Mesodermal cell (in vitro differentiated cells): Measurements from ENCODE around the gene FADS6.
"Not testable (repeated sequence)": the region's sequence is repeated elsewhere in the genome, so short reads cannot be mapped to it uniquely, and the experiment has no call there.

Experiments
- H3K27ac ChIP-seq: 2 replicates; pipeline ENCODE4 v1.7.0; 2013; ENCODE audit warnings: mild to moderate bottlenecking, low read depth, low read length, moderate library complexity; ENCODE audit not compliant: severe bottlenecking
- H3K36me3 ChIP-seq: 2 replicates; pipeline ENCODE4 v1.7.1; 2013; ENCODE audit warnings: mild to moderate bottlenecking, low read length, moderate library complexity; ENCODE audit not compliant: control insufficient read depth, insufficient read depth
- H3K4me1 ChIP-seq: one replicate; pipeline ENCODE4 v1.7.1; 2013; ENCODE audit warnings: mild to moderate bottlenecking, low read length; ENCODE audit not compliant: insufficient read depth, control insufficient read depth, poor library complexity, severe bottlenecking
- H3K4me3 ChIP-seq: 2 replicates; pipeline ENCODE4 v1.7.0; 2013; ENCODE audit warnings: low read length, control low read depth, mild to moderate bottlenecking; ENCODE audit not compliant: insufficient read depth, poor library complexity, severe bottlenecking; ENCODE audit errors: extremely low read depth
- H3K9me3 ChIP-seq: 2 replicates; pipeline ENCODE4 v1.7.1; 2013; ENCODE audit warnings: mild to moderate bottlenecking, low read length, moderate library complexity; ENCODE audit not compliant: control insufficient read depth
- WGBS, 2 experiments: methylation state at CpG; one replicate each; pipeline ENCODE4 v1.1.5; 2013; ENCODE audit warnings: missing lambda C conversion rate in 2 of 2; ENCODE audit not compliant: insufficient coverage in 2 of 2; 5-methylcytosine and 5-hydroxymethylcytosine counted together

The FADS6 gene

DNA sequence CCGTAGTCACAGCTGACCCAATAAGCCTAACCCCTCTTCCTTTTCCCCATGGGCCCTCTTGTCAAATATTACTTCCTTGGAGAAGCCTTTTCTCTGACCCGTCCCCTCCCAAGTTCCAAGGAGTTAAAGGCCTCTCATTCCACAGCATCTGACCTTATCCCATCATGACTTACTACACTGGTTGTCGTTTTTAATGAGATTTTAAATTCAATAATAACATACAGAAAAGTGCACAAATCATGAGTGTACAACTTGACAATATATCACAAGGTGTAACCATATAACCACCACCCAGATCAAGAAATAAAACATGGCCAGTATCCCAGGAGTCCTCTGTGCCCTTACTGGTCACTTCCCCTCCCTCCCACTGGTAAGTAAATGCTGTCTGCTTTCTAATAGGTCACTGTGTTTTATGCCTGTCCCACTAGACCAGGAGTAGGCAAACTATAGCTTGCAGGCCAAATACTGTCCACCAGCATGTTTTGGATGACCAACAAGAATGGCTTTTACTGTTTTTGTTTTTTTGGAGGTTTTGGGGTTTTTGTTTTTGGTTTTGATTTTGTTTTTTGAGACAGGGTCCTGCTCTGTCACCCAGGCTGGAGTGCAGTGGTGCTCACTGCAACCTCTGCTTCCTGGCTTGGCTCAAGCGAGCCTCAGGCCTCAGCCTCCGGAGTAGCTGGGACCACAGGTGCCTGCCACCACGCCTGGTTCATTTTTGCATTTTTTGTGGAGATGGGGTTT is 19.4 kb downstream of the FADS6 start:
- peaks cover 12% of the 10 kb centered on the region for H3K4me1 ChIP-seq
- H3K27ac ChIP-seq, result peak overlapping the region; percentile 63
- peaks cover 4% of the 10 kb centered on the region for H3K36me3 ChIP-seq
- H3K4me3 ChIP-seq, result peak overlapping the region; percentile 68
- WGBS, 2 experiments, result 73 to 77% methylated on average over 3 to 4 of the region's 6 CpGs
- H3K9me3 ChIP-seq, result no peaks in the 10 kb centered on the region

DNA sequence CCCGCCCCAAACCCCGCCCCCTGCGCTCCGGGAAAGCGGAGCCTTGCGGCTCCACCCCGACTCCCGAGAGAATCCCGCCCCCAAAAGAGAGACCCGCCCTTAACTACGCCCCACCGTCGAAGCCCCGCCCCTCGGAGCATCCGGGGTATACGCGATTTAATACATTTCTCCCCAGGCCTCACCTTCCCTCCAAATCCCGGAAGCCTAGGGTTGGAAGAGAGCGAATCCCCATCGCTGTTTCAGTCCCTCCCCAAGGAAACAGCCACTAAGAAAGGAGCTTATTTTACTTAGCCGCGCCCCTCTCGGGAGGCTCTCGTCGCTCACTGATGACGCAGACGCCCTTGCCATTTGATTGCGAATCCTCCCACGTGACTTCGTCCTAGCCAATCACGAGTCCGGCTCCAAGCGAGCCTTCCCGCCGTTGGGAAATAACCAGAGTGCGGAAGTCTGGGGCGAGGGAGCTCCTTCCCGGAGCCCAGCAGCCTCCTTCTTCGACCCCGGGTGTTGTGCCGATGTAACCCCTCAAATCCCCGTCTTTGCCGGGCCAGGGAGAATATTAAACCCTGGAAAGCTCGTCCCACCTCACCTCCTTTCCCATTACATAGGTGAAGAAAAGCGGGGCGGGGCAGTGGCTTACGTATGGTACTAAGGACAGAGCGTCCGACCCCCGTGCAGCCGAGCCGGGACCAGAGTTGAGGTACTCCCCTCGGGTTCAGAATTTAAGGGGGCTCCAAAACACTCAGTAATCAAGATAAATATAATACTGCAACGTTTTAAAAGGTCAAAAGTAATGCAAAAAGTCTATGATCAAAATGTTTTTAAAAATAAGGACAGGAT is 20.2 kb downstream of the FADS6 start:
- peak overlapping the region; percentile 63 for H3K27ac ChIP-seq
- H3K4me3 ChIP-seq, result peak overlapping the region; percentile 68
- H3K36me3 ChIP-seq, result peaks cover 4% of the 10 kb centered on the region
- H3K9me3 ChIP-seq, result no peaks in the 10 kb centered on the region
- WGBS, 2 experiments, result 0% methylated on average over 17 to 38 of the region's 55 CpGs
- peaks cover 19% of the 10 kb centered on the region for H3K4me1 ChIP-seq

DNA sequence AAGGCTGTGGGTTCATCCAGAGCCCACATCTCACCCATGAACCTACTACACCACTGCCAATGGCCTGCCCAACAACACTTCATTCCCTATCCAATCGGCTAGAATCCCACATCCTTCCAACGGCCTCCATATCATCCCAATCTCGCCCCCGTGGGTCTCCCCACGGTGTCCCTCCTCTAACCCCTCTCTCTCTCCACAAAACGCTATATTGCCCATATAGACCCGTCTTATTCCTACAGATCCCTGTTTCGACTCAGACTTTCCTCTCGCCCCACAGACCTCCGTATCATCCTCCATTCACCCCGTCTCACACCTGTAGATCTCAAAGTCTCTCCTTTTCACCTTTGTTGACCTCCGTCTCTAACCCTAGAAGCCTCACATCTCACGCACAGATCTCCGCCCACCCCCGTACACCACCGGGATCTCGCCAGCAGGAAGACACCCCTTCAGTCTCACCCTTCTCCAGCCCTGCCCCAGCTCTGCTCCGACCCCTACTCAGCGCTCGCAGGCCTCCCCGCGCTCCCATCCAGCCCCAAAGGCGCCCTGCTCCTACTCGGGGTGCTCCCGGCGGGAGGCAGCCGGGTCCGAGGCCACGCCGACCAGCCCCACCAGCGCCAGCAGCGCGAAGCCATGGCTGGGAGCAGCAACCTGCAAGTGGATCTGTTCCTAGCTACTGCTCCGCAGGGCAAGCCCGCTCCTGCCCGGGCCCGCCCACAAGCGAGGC is 21.0 kb downstream of the FADS6 start, which contains the start of gene FDXR:
FDXR (minus strand) TSS at position 682 of the 724 bp plus-strand sequence; CDS start at position 632, 50 bp downstream.
- peaks cover 4% of the 10 kb centered on the region for H3K36me3 ChIP-seq
- H3K4me3 ChIP-seq, result peak within 1 kb of the TSS; percentile 68
- peaks cover 19% of the 10 kb centered on the region for H3K4me1 ChIP-seq
- no peaks in the 10 kb centered on the region for H3K9me3 ChIP-seq
- 6 to 7% methylated on average over 30 to 35 of the region's 38 CpGs for WGBS, 2 experiments
- peak within 1 kb of the TSS; percentile 63 for H3K27ac ChIP-seq

DNA sequence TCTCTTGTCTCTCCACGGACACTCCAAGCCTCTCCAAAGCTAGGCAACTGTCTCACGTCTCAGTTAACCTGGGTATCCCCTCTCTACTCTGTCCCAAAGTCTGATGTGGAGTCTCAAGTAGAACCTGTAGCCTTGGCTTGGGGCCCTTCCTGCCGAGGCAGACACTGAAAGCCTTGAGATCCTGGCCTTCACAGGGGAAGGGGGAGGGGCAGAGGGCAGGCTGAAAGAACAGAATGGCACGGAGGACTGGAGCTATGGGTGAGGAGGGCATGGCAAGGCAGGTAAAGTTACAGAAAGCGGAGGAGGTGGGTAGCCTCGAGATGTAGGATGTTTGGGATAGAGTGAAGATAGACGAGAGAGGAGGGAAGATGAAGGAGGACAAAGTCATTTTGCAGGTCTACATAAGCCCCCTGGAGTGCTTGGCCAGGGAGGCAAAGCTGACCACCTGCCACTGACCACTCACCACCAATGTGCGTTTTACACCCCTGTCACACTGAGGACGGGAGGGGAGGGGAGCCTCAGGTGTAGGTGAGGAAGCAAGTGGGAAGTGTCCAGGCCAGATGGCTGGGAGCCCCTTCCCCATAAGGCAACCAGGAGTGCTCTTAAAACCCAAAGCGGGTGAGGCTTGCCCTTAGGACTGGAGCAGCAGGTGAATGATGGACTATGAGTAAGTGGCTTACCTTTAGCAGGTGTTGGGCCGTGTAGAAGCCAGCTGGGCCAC is 21.9 kb downstream of the FADS6 start:
- H3K36me3 ChIP-seq, result peaks cover 7% of the 10 kb centered on the region
- no peaks in the 10 kb centered on the region for H3K9me3 ChIP-seq
- H3K4me1 ChIP-seq, result peaks cover 19% of the 10 kb centered on the region
- no peak overlapping the region for H3K27ac ChIP-seq
- peak overlapping the region; percentile 68 for H3K4me3 ChIP-seq
- 88 to 92% methylated on average over 6 to 7 of the region's 11 CpGs for WGBS, 2 experiments

DNA sequence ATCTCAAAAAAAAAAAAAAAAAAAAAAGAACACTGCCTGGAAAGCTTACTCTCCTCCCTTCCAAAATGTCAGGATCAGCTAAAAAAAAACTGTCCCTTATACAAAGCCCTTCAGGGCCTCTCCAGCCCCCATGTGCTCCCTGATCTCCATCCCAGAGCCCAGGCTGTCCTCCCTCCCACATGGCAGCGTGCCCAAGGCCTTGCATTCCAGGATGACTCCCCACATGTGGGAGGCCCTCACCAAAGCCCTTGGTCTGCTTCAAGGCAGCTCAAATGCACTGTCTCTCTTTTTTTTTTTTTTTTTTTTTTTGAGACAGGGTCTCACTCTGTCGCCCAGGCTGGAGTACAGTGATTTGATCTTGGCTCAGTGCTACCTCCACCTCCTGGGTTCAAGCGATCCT is 22.9 kb downstream of the FADS6 start:
- Histone ChIP-seq H3K4me1 (peaks cover 19% of the 10 kb centered on the region), H3K36me3 (peaks cover 14% of the 10 kb centered on the region), H3K9me3 (no peaks in the 10 kb centered on the region), H3K4me3 (no peak overlapping the region), H3K27ac (no peak overlapping the region)
- WGBS, 2 experiments, result 93 to 100% methylated on average over 1 to 3 of the region's 3 CpGs

DNA sequence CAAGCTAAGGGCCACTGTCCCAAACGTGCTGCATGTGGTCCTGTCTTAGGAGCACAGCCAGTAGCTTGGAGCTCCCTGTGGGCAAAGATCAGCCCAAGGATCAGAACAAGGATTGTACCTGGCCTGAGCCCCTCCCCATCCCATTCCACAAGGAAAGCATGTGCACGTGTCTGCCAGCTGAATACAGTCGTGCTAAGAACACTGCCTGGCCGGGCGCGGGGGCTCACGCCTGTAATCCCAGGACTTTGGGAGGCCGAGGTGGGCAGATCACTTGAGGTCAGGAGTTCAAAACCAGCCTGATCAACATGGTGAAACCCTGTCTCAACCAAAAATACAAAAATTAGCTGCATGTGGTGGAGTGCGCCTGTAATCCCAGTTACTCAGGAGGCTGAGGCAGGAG is 23.4 kb downstream of the FADS6 start:
- 86 to 95% methylated on average over 7 to 8 of the region's 9 CpGs for WGBS, 2 experiments
- not testable (repeated sequence) for H3K27ac ChIP-seq, H3K9me3 ChIP-seq, H3K4me3 ChIP-seq
- Histone ChIP-seq H3K36me3 (peaks cover 17% of the 10 kb centered on the region), H3K4me1 (peaks cover 19% of the 10 kb centered on the region)

DNA sequence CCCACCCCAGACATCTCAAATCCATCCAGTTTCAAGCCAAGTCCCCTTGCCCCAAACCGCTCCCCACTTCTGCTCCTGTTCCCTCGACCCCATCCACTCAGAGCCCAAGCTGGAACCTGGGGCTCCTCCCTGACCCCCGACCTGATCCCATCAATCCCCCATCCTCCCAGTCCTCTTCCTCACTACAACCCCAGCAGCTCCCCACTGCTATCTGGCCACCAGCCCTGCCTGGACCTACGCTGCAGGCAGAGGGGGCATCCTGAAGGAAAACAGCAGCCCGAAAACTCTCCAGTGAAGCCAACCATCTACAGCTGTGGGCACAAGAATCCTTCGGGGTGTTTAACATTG is 24.6 kb downstream of the FADS6 start:
- Histone ChIP-seq H3K36me3 (peaks cover 23% of the 10 kb centered on the region), H3K9me3 (no peaks in the 10 kb centered on the region), H3K4me1 (peaks cover 19% of the 10 kb centered on the region), H3K4me3 (no peak overlapping the region), H3K27ac (no peak overlapping the region)
- WGBS, 2 experiments, result 92% methylated on average over 6 of the region's 6 CpGs

DNA sequence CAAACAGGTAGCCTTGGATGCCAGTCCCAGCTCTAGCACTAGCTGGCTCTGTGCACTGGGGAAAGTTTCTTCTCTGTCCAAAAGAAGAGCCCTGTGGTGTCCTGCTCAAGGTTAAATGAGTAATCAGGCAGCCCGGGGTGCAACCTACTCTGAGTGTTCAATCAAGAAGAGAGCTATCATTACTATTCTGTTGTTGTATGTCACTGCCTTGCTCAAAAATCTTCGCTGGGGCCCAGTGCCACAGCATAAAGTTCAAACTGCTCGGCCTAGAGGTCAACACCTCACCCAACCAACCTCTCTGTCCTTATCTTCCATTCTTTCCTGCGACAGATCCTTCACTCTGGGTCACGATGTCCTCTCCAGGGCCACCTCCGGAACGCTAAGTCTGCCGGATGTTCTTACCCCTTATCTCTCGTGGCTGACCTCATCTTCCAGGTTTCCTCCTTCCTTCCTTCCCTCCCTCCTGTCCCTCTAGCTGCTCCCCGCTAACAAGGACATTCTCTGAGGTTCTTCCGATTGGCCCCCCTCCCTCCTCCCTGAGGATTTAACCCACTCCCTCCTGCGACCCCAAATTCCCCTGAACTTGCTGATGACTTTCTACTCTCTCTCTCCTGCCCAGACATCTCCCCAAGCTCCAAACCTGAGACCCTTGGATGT is 25.1 kb downstream of the FADS6 start:
- Histone ChIP-seq H3K9me3 (no peaks in the 10 kb centered on the region), H3K4me1 (peaks cover 19% of the 10 kb centered on the region), H3K4me3 (no peak overlapping the region), H3K36me3 (peaks cover 28% of the 10 kb centered on the region), H3K27ac (no peak overlapping the region)
- 84 to 93% methylated on average over 9 to 12 of the region's 12 CpGs for WGBS, 2 experiments

DNA sequence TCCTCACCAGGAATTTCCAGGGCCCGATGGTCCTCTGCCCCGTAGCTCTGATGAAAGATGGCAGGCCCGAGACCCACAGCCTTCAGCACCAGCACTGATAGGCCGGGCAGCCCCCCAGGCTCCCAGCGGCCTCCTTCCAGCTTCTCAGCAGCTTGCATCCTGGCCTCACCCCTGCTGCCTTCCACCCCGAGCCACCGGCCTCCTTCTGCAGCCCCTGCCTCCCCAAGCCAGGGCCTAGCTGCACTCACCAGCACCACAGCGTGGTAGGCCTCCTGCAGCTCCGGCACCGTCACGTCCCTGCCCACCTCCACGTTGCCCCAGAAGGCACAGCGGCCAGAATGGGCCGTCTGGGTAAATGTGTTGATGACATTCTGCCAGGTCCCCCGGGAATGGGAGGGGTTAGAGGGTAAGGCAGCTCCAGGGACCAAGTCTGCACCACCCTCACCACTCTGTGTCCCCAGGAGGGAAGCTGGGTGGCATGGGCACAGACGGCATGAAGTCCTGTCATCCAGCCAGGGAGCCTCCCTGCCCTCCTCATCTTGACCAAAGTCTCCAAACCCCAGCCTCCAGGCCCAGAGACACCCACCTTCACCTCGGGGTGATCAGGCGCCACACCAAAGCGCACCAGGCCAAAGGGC is 27.1 kb downstream of the FADS6 start:
- Histone ChIP-seq H3K4me3 (no peak overlapping the region), H3K9me3 (no peaks in the 10 kb centered on the region), H3K4me1 (peaks cover 12% of the 10 kb centered on the region), H3K36me3 (peaks cover 31% of the 10 kb centered on the region), H3K27ac (no peak overlapping the region)
- WGBS, 2 experiments, result 86 to 92% methylated on average over 8 to 12 of the region's 19 CpGs
